CD14-positive monocyte (primary cell): ENCODE measurements around the gene CARMIL1. TPM values are rescaled to one million over a fixed set of nuclear protein-coding genes. Genes with fewer than 3 reads are reported as not detected.

Source experiments
- DNase-seq, 3 donors: peaks; one replicate each; pipeline ENCODE4 v3.0.0-alpha.2; 2011 to 2022
- H2AFZ ChIP-seq: 2 replicates; pipeline ENCODE4 v1.6.0; 2012; ENCODE audit warnings: mild to moderate bottlenecking, low read depth, low read length, inconsistent platforms; ENCODE audit not compliant: insufficient read depth, poor library complexity, severe bottlenecking
- H3K27ac ChIP-seq, 2 donors: 1 replicate in 1 of 2; 2 replicates in 1 of 2; pipeline ENCODE4 v1.5.1; 2012 to 2013; ENCODE audit warnings: low read length in 2 of 2, control low read depth in 1 of 2, inconsistent platforms in 1 of 2, low read depth in 1 of 2, mild to moderate bottlenecking in 1 of 2
- H3K27me3 ChIP-seq, 2 donors: one replicate each; pipeline versions ENCODE4 v1.6.0 to v1.6.1; 2011 to 2013; ENCODE audit warnings: low read length in 2 of 2; ENCODE audit not compliant: control insufficient read depth in 2 of 2, insufficient read depth in 2 of 2
- H3K36me3 ChIP-seq, 2 donors: replicated peaks in 1 of 2; 1 replicate in 1 of 2; 2 replicates in 1 of 2; pipeline versions ENCODE4 v1.5.1 to v1.6.1; 2012 to 2013; ENCODE audit warnings: low read length in 2 of 2, control low read depth in 1 of 2, inconsistent platforms in 1 of 2, mild to moderate bottlenecking in 1 of 2; ENCODE audit not compliant: insufficient read depth in 2 of 2, control insufficient read depth in 1 of 2
- H3K4me1 ChIP-seq, 2 donors: 1 replicate in 1 of 2; 2 replicates in 1 of 2; pipeline versions ENCODE4 v1.5.1 to v1.6.1; 2012 to 2013; ENCODE audit warnings: low read length in 2 of 2, control low read depth in 1 of 2, inconsistent platforms in 1 of 2, mild to moderate bottlenecking in 1 of 2, moderate library complexity in 1 of 2; ENCODE audit not compliant: insufficient read depth in 2 of 2, control insufficient read depth in 1 of 2
- H3K4me2 ChIP-seq: replicated peaks from 2 replicates; pipeline ENCODE3; 2012; ENCODE audit warnings: low read length, moderate library complexity, mild to moderate bottlenecking; ENCODE audit not compliant: poor library complexity, severe bottlenecking; ENCODE audit errors: extremely low read depth
- H3K4me3 ChIP-seq, 3 experiments: fragments of 200-600 bp in 1 of 3; sonication (generic) in 1 of 3; replicated peaks in 1 of 3; 1 replicate in 2 of 3; 2 replicates in 1 of 3; pipeline ENCODE4 v1.5.1; 2011 to 2013; ENCODE audit warnings: low read length in 3 of 3, mild to moderate bottlenecking in 3 of 3, control low read depth in 2 of 3, low read depth in 2 of 3, inconsistent platforms in 1 of 3, moderate library complexity in 1 of 3
- H3K79me2 ChIP-seq: 2 replicates; pipeline ENCODE4 v1.6.0; 2012; ENCODE audit warnings: mild to moderate bottlenecking, control low read depth, inconsistent platforms, low read length, moderate library complexity; ENCODE audit not compliant: insufficient read depth
- H3K9ac ChIP-seq: 2 replicates; pipeline ENCODE4 v1.6.0; 2017; ENCODE audit warnings: low read length, mild to moderate bottlenecking; ENCODE audit not compliant: insufficient read depth, poor library complexity, severe bottlenecking
- H3K9me3 ChIP-seq, 2 donors: replicated peaks in 1 of 2; 1 replicate in 1 of 2; 2 replicates in 1 of 2; pipeline versions ENCODE4 v1.5.1 to v1.6.1; 2012 to 2013; ENCODE audit warnings: low read length in 2 of 2, control low read depth in 1 of 2; ENCODE audit not compliant: control insufficient read depth in 1 of 2, insufficient read depth in 1 of 2
- H4K20me1 ChIP-seq: 2 replicates; pipeline ENCODE4 v1.6.0; 2012; ENCODE audit warnings: mild to moderate bottlenecking, low read length, control low read depth, moderate library complexity; ENCODE audit not compliant: insufficient read depth
- H3K27ac Mint-ChIP-seq, 7 donors: one replicate each; pipeline ENCODE4 v1.8.0; 2020; ENCODE audit warnings: mild to moderate bottlenecking in 7 of 7, mixed read lengths in 7 of 7, moderate library complexity in 6 of 7, inconsistent platforms in 2 of 7
- H3K27me3 Mint-ChIP-seq, 3 donors: one replicate each; pipeline ENCODE4 v1.8.0; 2021 to 2022; ENCODE audit warnings: low read depth in 3 of 3, mild to moderate bottlenecking in 3 of 3, mixed read lengths in 3 of 3, moderate library complexity in 3 of 3, inconsistent platforms in 1 of 3
- H3K36me3 Mint-ChIP-seq, 2 donors: one replicate each; pipeline ENCODE4 v1.8.0; 2020; ENCODE audit warnings: mixed read lengths in 2 of 2, inconsistent platforms in 1 of 2, mild to moderate bottlenecking in 1 of 2
- H3K4me1 Mint-ChIP-seq: one replicate; pipeline ENCODE4 v1.8.0; 2020; ENCODE audit warnings: mild to moderate bottlenecking, mixed read lengths
- H3K4me3 Mint-ChIP-seq, 2 donors: one replicate each; pipeline ENCODE4 v1.8.0; 2020; ENCODE audit warnings: mild to moderate bottlenecking in 2 of 2, mixed read lengths in 2 of 2, moderate library complexity in 1 of 2
- H3K9me3 Mint-ChIP-seq, 7 donors: one replicate each; pipeline ENCODE4 v1.8.0; 2020 to 2022; ENCODE audit warnings: mixed read lengths in 7 of 7, mild to moderate bottlenecking in 6 of 7, moderate library complexity in 6 of 7, inconsistent platforms in 2 of 7
- CTCF ChIP-seq: fragments of 200-600 bp; IDR thresholded peaks from one replicate; pipeline ENCODE4 v1.8.0; 2022; ENCODE audit warnings: antibody characterized with exemption, mild to moderate bottlenecking
- WGBS: methylation state at CpG from one replicate; pipeline ENCODE4 v1.1.5; 2013; ENCODE audit warnings: missing lambda C conversion rate; ENCODE audit not compliant: insufficient coverage; 5-methylcytosine and 5-hydroxymethylcytosine counted together
- intact Hi-C, 2 donors: fragments of 100-400 bp; cut with micrococcal nuclease; formaldehyde crosslinking; loops; one replicate each; pipeline versions ENCODE4 v1.15.0 to v1.15.1; 2023
- polyA plus RNA-seq, 3 donors: library from polyadenylated mRNA; depleted of rRNA in 1 of 3; unstranded in 2 of 3; stranded (reverse) in 1 of 3; fragments of 300-500 nt in 2 of 3; fragments of >200 nt in 1 of 3; fragmentation: Illumina TruSeq in 2 of 3; gene quantifications; 1 replicate in 2 of 3; 2 replicates in 1 of 3; pipeline ENCODE4 v1.2.3, GENCODE V29; 2012 to 2021

CARMIL1 gene
- polyA plus RNA-seq, 3 donors = 0.30 to 0.49 (median 0.41) TPM

DNA sequence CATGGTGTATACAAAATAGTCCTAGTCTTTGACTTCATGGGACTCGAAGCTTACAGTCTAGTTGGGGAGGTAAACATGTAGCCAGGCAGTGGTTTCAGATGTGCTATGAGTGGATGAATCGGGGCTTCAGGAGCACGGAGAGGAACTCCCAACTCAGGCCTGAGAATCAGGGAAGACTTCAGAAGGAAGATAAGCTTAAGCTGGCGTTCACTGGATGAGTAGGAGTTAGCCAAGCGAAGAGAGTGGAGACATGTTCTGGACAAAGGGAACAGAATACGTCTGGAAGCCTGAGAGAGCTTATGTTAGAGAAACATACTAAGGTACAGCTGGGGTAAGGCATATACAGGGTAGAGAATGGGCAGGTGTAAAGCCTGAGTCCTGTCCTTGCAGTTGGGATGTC, 8.8 kb downstream of the CARMIL1 start:
- H4K20me1 ChIP-seq = no peaks in the 10 kb centered on the region
- Mint-ChIP-seq H3K36me3 (peaks cover 0 to 15% of the 10 kb centered on the region in 2 donors), H3K27ac (no peak overlapping the region), H3K27me3 (peaks cover 0 to 4% (median 2%) of the 10 kb centered on the region in 3 donors), H3K4me1 (no peaks in the 10 kb centered on the region), H3K9me3 (peaks cover 0 to 1% (median 0%) of the 10 kb centered on the region in 7 donors), H3K4me3 (no peak overlapping the region)
- 95% methylated on average over 6 of the region's 6 CpGs for WGBS
- H3K79me2 ChIP-seq = no peaks in the 10 kb centered on the region
- H3K4me3 ChIP-seq = no peak overlapping the region
- intact Hi-C loops = no loop called here
- H3K9me3 ChIP-seq = no peaks in the 10 kb centered on the region
- DNase-seq = no peak
- no peak overlapping the region for H3K9ac ChIP-seq
- H3K27me3 ChIP-seq = no peaks in the 10 kb centered on the region
- H3K27ac ChIP-seq = no peak overlapping the region
- H3K4me1 ChIP-seq = no peaks in the 10 kb centered on the region
- no peak overlapping the region for H3K4me2 ChIP-seq
- H3K36me3 ChIP-seq = no peaks in the 10 kb centered on the region
- H2AFZ ChIP-seq = no peak overlapping the region
- TF ChIP-seq CTCF = no peak

- no peak overlapping the region for H3K4me3 Mint-ChIP-seq
- no peak overlapping the region for H3K4me3 ChIP-seq
- H3K79me2 ChIP-seq = no peaks in the 10 kb centered on the region
- DNase-seq = no peak
- H3K27me3 ChIP-seq = no peaks in the 10 kb centered on the region
- H3K36me3 ChIP-seq = no peaks in the 10 kb centered on the region
- peaks cover 0 to 4% (median 1%) of the 10 kb centered on the region in 3 donors for H3K27me3 Mint-ChIP-seq
- H3K9ac ChIP-seq = no peak overlapping the region
- H2AFZ ChIP-seq = no peak overlapping the region
- intact Hi-C loops = no loop called here
- H3K4me2 ChIP-seq = no peak overlapping the region
- H3K27ac Mint-ChIP-seq = no peak overlapping the region
- peaks cover 0 to 1% (median 0%) of the 10 kb centered on the region in 7 donors for H3K9me3 Mint-ChIP-seq
- H3K27ac ChIP-seq = no peak overlapping the region
- H3K4me1 ChIP-seq = no peaks in the 10 kb centered on the region
- H4K20me1 ChIP-seq = no peaks in the 10 kb centered on the region
- 100% methylated on average over 2 of the region's 2 CpGs for WGBS
- H3K9me3 ChIP-seq = no peaks in the 10 kb centered on the region
- TF ChIP-seq CTCF = no peak
- no peaks in the 10 kb centered on the region for H3K4me1 Mint-ChIP-seq
- H3K36me3 Mint-ChIP-seq = peaks cover 0 to 15% of the 10 kb centered on the region in 2 donors
These were observed 9.3 kb downstream of the CARMIL1 start for GRCh38 chr6:25288518-25288917.
